K562 (cell line): ENCODE measurements around the gene CERS4. TPM values are rescaled to one million over a fixed set of nuclear protein-coding genes. Genes with fewer than 3 reads are reported as not detected.

Source experiments
- BMI1 ChIP-seq: fragments of 150-350 bp; IDR thresholded peaks from 2 replicates; pipeline ENCODE4 v1.6.1; 2014; ENCODE audit warnings: low read length
- C11orf30 ChIP-seq: fragments of 450-650 bp; IDR thresholded peaks from 2 replicates; pipeline ENCODE4 v1.6.1; 2016; ENCODE audit warnings: low read depth, mild to moderate bottlenecking
- HSF4 ChIP-seq: fragments of 250-450 bp; sonication (Bioruptor Pico); IDR thresholded peaks from 2 replicates; pipeline ENCODE4 v2.1.2; 2022; ENCODE audit warnings: mild to moderate bottlenecking, moderate library complexity, borderline replicate concordance
- NRF1 ChIP-seq, 2 experiments: fragments of 450-650 bp; IDR thresholded peaks in 1 of 2; conservative IDR thresholded peaks in 1 of 2; 2 replicates each; pipeline ENCODE4 v1.6.1; 2014; ENCODE audit warnings: mild to moderate bottlenecking in 2 of 2
- RNF2 ChIP-seq: sonication (generic); IDR thresholded peaks from 2 replicates; pipeline ENCODE4 v1.6.1; 2016
- TAL1 ChIP-seq: fragments of 450-650 bp; IDR thresholded peaks from 2 replicates; pipeline ENCODE4 v1.6.1; 2016; ENCODE audit warnings: mild to moderate bottlenecking
- ZNF431 ChIP-seq: sonication (generic); formaldehyde crosslinking; IDR thresholded peaks from 2 replicates; pipeline ENCODE4 v1.8.0; 2022; ENCODE audit warnings: mild to moderate bottlenecking, missing genetic modification reagents
- ZNF699 ChIP-seq: fragments of 250-450 bp; sonication (Bioruptor Pico); IDR thresholded peaks from 2 replicates; pipeline ENCODE4 v1.8.0; 2021; ENCODE audit warnings: mild to moderate bottlenecking, moderate library complexity; ENCODE audit not compliant: insufficient replicate concordance
- polyA plus RNA-seq, 8 experiments: library from polyadenylated mRNA; depleted of rRNA in 4 of 8; stranded (reverse) in 5 of 8; unstranded in 3 of 8; fragments of >200 nt; fragmentation: Nextera tagmentation in 2 of 8; fragmentation: Illumina TruSeq in 1 of 8; extraction: Ambion mirVana in 2 of 8; extraction: Trizol in 1 of 8; gene quantifications; 2 replicates each; pipeline versions ENCODE4 v1.2.1 to v1.2.3, GENCODE V29; 2011 to 2014; ENCODE audit warnings: inconsistent platforms in 1 of 8, missing spikeins in 1 of 8
- total RNA-seq, 7 experiments: library from RNA; depleted of rRNA in 6 of 7; stranded (reverse); fragments of >200 nt in 6 of 7; fragmentation: Illumina TruSeq in 2 of 7; extraction: Trizol in 2 of 7; gene quantifications; 2 replicates each; pipeline versions ENCODE4 v1.2.1 to v1.2.3, GENCODE V29; 2011 to 2021; ENCODE audit warnings: low replicate concordance in 1 of 7
- TF ChIP-seq, protein P1 (sequence below), 2 experiments: IDR thresholded peaks; 2 replicates each; pipeline ENCODE4 v1.6.1; 2011; ENCODE audit warnings: borderline replicate concordance in 1 of 2, control low read depth in 1 of 2, low read depth in 1 of 2, low read length in 1 of 2, mild to moderate bottlenecking in 1 of 2, mixed read lengths in 1 of 2, moderate library complexity in 1 of 2; ENCODE audit not compliant: insufficient read depth in 1 of 2, insufficient read length in 1 of 2, poor library complexity in 1 of 2, severe bottlenecking in 1 of 2; ENCODE audit errors: extremely low read depth in 1 of 2
- TF ChIP-seq, protein P2 (sequence below), 3 experiments: fragments of 200-800 bp in 1 of 3; fragments of 250-450 bp in 1 of 3; fragments of 450-650 bp in 1 of 3; sonication (Bioruptor Pico) in 1 of 3; sonication (Bioruptor generic) in 1 of 3; formaldehyde crosslinking in 1 of 3; IDR thresholded peaks; 2 replicates each; pipeline versions ENCODE4 v1.6.1 to v1.8.0; 2016 to 2022; ENCODE audit warnings: mild to moderate bottlenecking in 2 of 3, missing genetic modification characterization in 2 of 3, missing compliant biosample characterization in 1 of 3, moderate library complexity in 1 of 3
- TF ChIP-seq, protein P3 (sequence below): fragments of 250-450 bp; sonication (Bioruptor Pico); IDR thresholded peaks from 2 replicates; pipeline ENCODE4 v1.8.0; 2022; ENCODE audit warnings: inconsistent platforms
- TF ChIP-seq, protein P4 (sequence below): fragments of 250-450 bp; sonication (Bioruptor Pico); IDR thresholded peaks from 2 replicates; pipeline ENCODE4 v1.4.0; 2020

CERS4 gene
- total and polyA plus RNA-seq, 9 of the 15 experiments (the other 6 are each of a cell fraction or from before 2014, with no cell fraction given) = 0.14 to 4.4 (median 2.9) TPM; not detected in 1

DNA sequence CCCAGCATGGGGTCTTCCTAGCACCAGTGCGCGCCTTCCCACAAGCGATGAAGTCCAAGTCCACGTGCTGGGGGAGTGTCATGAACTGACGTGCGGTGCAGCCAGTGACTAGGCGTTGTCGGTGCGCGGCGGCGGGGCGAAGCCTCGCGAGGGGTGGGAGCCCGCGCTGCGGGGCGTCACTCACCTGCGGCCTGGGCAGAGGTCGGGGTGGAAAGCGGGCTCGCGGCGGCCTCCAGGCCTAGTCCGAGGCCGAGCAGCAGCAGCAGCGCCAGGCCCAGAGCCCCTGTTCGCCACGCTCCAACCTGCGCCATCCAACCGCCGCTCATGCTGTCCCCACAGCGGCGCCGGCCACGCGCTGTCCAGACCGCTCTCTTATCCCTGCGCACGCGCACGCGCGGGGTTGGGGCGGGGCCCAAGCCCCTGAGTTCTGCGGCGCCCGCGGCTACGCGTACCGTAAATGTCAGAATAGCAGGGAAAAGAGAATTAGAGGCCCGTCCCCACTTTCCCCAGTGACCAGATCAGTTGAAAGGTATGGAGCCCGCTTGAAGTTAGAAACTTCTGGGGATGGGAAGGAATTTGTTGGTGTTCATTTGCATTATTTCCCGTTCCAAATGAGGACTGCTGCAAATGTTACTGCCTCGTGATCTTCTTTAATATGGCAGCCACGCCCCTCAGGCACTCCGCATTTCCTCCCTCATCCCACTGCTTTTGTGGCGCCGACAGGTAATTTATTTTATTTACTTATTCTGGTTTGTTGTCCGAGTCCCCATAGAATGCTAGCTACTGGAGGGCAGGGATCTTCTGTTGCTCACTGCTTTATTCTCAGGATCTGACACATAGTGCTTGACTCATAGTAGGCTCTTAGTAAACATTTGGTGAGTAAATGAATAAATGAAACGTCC, 99.0 kb downstream of the CERS4 start, which contains the start of gene CD320 (continued):
- TF ChIP-seq, protein P1, sequence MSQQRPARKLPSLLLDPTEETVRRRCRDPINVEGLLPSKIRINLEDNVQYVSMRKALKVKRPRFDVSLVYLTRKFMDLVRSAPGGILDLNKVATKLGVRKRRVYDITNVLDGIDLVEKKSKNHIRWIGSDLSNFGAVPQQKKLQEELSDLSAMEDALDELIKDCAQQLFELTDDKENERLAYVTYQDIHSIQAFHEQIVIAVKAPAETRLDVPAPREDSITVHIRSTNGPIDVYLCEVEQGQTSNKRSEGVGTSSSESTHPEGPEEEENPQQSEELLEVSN (IDR thresholded peaks at IDR 0.05; ENCODE audit: borderline replicate concordance in 1 of 2, extremely low read depth in 1 of 2, insufficient read depth in 1 of 2, insufficient read length in 1 of 2, low read depth in 1 of 2, low read length in 1 of 2, poor library complexity in 1 of 2, severe bottlenecking in 1 of 2) = peak; percentile 95 to 96
- TF ChIP-seq NRF1 (conservative IDR thresholded peaks at IDR 0.05 in 1 of 2, IDR thresholded peaks at IDR 0.05 in 1 of 2) = peak; percentile 99
- TF ChIP-seq TAL1 = no peak
- TF ChIP-seq, protein P2, sequence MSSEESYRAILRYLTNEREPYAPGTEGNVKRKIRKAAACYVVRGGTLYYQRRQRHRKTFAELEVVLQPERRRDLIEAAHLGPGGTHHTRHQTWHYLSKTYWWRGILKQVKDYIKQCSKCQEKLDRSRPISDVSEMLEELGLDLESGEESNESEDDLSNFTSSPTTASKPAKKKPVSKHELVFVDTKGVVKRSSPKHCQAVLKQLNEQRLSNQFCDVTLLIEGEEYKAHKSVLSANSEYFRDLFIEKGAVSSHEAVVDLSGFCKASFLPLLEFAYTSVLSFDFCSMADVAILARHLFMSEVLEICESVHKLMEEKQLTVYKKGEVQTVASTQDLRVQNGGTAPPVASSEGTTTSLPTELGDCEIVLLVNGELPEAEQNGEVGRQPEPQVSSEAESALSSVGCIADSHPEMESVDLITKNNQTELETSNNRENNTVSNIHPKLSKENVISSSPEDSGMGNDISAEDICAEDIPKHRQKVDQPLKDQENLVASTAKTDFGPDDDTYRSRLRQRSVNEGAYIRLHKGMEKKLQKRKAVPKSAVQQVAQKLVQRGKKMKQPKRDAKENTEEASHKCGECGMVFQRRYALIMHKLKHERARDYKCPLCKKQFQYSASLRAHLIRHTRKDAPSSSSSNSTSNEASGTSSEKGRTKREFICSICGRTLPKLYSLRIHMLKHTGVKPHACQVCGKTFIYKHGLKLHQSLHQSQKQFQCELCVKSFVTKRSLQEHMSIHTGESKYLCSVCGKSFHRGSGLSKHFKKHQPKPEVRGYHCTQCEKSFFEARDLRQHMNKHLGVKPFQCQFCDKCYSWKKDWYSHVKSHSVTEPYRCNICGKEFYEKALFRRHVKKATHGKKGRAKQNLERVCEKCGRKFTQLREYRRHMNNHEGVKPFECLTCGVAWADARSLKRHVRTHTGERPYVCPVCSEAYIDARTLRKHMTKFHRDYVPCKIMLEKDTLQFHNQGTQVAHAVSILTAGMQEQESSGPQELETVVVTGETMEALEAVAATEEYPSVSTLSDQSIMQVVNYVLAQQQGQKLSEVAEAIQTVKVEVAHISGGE (CRISPR knock-in tag; IDR thresholded peaks at IDR 0.05) = peak in 1 of 3 experiments; percentile 49; a peak in 1 of 6 replicates
- no peak for TF ChIP-seq BMI1
- TF ChIP-seq C11orf30 = peak; percentile 57
- TF ChIP-seq ZNF699 (CRISPR knock-in tag) = no peak
- TF ChIP-seq HSF4 (CRISPR knock-in tag) = no peak
- peak; percentile 85 for TF ChIP-seq RNF2
- peak; percentile 88 for TF ChIP-seq ZNF431
- TF ChIP-seq, protein P3, sequence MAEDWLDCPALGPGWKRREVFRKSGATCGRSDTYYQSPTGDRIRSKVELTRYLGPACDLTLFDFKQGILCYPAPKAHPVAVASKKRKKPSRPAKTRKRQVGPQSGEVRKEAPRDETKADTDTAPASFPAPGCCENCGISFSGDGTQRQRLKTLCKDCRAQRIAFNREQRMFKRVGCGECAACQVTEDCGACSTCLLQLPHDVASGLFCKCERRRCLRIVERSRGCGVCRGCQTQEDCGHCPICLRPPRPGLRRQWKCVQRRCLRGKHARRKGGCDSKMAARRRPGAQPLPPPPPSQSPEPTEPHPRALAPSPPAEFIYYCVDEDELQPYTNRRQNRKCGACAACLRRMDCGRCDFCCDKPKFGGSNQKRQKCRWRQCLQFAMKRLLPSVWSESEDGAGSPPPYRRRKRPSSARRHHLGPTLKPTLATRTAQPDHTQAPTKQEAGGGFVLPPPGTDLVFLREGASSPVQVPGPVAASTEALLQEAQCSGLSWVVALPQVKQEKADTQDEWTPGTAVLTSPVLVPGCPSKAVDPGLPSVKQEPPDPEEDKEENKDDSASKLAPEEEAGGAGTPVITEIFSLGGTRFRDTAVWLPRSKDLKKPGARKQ (CRISPR knock-in tag) = no peak
- TF ChIP-seq, protein P4, sequence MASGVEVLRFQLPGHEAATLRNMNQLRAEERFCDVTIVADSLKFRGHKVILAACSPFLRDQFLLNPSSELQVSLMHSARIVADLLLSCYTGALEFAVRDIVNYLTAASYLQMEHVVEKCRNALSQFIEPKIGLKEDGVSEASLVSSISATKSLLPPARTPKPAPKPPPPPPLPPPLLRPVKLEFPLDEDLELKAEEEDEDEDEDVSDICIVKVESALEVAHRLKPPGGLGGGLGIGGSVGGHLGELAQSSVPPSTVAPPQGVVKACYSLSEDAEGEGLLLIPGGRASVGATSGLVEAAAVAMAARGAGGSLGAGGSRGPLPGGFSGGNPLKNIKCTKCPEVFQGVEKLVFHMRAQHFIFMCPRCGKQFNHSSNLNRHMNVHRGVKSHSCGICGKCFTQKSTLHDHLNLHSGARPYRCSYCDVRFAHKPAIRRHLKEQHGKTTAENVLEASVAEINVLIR (CRISPR knock-in tag) = peak; percentile 30; the same call in 1 of the 2 replicates
